ENCODE data around the gene FARS2.

GRCh38 chr6:5653801-5654200 is 392.5 kb downstream of the FARS2 start:
- TF ChIP-seq CTCF (IDR thresholded peaks at IDR 0.05; ENCODE audit: poor library complexity) = no peak
- no peak for TF ChIP-seq EZH2 (IDR thresholded peaks at IDR 0.05; ENCODE audit: borderline replicate concordance)

Data from hepatocyte (in vitro differentiated cells).